ENCODE measurements around the gene SIL1. TPM values are rescaled to one million over a fixed set of nuclear protein-coding genes. Genes with fewer than 3 reads are reported as not detected.

SIL1 gene
- total and polyA plus RNA-seq, 9 of the 15 experiments (the other 6 are each of a cell fraction or from before 2014, with no cell fraction given), result 1.3 to 30.5 (median 18.1) TPM

GRCh38 chr5:139197710-139198669 is at the start of gene SIL1 (continued):
- TF ChIP-seq CREB3L1 (IDR thresholded peaks at IDR 0.05; ENCODE audit: borderline replicate concordance, low read depth), result peak; percentile 91
- TF ChIP-seq ZNF197 (CRISPR knock-in tag; IDR thresholded peaks at IDR 0.05; ENCODE audit: low read depth), result peak; percentile 67; the same call in 1 of the 2 replicates
- no peak for TF ChIP-seq MBD1 (CRISPR knock-in tag; IDR thresholded peaks at IDR 0.05)
- no peak for TF ChIP-seq ZNF253 (CRISPR knock-in tag; conservative IDR thresholded peaks at IDR 0.05)
- no peak for TF ChIP-seq E2F4 (CRISPR knock-in tag; IDR thresholded peaks at IDR 0.05; ENCODE audit: low read depth)
- TF ChIP-seq CC2D1A (IDR thresholded peaks at IDR 0.05), result no peak
- TF ChIP-seq SAFB2 (IDR thresholded peaks at IDR 0.05; ENCODE audit: borderline replicate concordance, low read depth, low read length, severe bottlenecking), result no peak
- peak in 2 of 3 experiments; percentile 70 to 85 for TF ChIP-seq YY1 (IDR thresholded peaks at IDR 0.05; ENCODE audit: borderline replicate concordance in 1 of 3, control insufficient read depth in 1 of 3, extremely low read depth in 1 of 3, insufficient read depth in 3 of 3, insufficient read length in 1 of 3, insufficient replicate concordance in 2 of 3, low read depth in 1 of 3, low read length in 2 of 3)
- TF ChIP-seq CBX5 (IDR thresholded peaks at IDR 0.05; ENCODE audit: borderline replicate concordance, low read depth), result no peak
- TF ChIP-seq FOXJ3 (CRISPR knock-in tag; IDR thresholded peaks at IDR 0.05), result no peak
- TF ChIP-seq PKNOX1 (IDR thresholded peaks at IDR 0.05), result peak; percentile 59
- TF ChIP-seq MIER1 (IDR thresholded peaks at IDR 0.05; ENCODE audit: low read depth), result no peak
- TF ChIP-seq MTF1 (CRISPR knock-in tag; IDR thresholded peaks at IDR 0.05; ENCODE audit: borderline replicate concordance), result no peak
- TF ChIP-seq BRD9 (IDR thresholded peaks at IDR 0.05; ENCODE audit: low read depth, partially characterized antibody), result no peak
- TF ChIP-seq MED1 (CRISPR knock-in tag; IDR thresholded peaks at IDR 0.05; ENCODE audit: borderline replicate concordance), result no peak
- TF ChIP-seq NR2C1 (IDR thresholded peaks at IDR 0.05), result no peak
- no peak for TF ChIP-seq NR2C1 (tag; IDR thresholded peaks at IDR 0.05)
- no peak for TF ChIP-seq GABPA (tag; conservative IDR thresholded peaks at IDR 0.05; ENCODE audit: low read depth)
- no peak for TF ChIP-seq ZNF184 (CRISPR knock-in tag; IDR thresholded peaks at IDR 0.05)
- no peak for TF ChIP-seq NFIX (CRISPR knock-in tag; IDR thresholded peaks at IDR 0.05; ENCODE audit: low read depth)
- TF ChIP-seq SMC3 (conservative IDR thresholded peaks at IDR 0.05; ENCODE audit: insufficient read depth, low read depth, low read length), result no peak
- TF ChIP-seq ZNF551 (CRISPR knock-in tag; IDR thresholded peaks at IDR 0.05), result no peak
